ENCODE data around the gene MIDN. TPM values are rescaled to one million over a fixed set of nuclear protein-coding genes. Genes with fewer than 3 reads are reported as not detected.
A peak's percentile ranks its signal among the peaks of the same experiment; 100 is the strongest.

The MIDN gene
- total RNA-seq, 1 donor from 2014 or later: 204 TPM

DNA sequence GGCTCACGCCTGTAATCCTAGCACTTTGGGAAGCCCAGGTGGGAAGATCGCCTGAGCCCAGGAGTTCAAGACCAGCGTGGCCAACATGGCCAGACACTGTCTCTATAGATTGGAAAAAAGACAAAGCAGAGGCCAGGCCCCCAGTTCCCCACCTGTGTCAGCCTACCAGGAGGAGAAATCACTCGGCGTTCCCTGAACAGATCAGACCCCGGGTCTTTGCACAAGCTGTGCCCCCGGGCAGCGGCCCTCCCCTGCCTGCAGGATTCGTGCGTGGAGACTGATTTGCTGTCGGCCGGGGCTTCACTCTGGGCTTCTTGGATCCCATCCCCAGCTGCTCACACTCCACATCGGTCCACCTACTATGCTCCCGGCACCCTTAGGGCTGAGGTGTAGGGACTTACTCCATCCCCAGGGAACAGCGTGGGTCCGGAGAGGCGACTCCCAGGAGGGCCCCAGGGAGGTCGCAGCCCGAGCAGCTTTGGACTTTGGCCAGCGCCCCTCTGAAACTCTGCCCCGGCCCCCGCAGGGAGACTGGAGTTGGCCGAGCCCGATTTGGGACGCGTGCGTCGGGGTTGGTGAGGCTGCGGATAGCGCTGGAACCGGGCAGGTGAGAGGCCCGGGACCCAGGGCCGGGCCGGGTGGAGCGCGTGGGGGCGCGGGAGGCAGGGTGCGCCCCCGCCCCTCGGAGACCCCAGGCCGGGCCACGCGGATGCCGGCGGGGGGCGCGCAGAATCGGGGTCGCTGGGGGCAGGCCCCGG, 36.8 kb downstream of the MIDN start:
- no peak overlapping the region for H3K27ac Mint-ChIP-seq (ENCODE audit: unreplicated experiment)
- H3K9me3 Mint-ChIP-seq (ENCODE audit: unreplicated experiment): no peaks in the 10 kb centered on the region
- peaks cover 13% of the 10 kb centered on the region for H3K27me3 Mint-ChIP-seq (ENCODE audit: unreplicated experiment)
- TF ChIP-seq, protein P1, sequence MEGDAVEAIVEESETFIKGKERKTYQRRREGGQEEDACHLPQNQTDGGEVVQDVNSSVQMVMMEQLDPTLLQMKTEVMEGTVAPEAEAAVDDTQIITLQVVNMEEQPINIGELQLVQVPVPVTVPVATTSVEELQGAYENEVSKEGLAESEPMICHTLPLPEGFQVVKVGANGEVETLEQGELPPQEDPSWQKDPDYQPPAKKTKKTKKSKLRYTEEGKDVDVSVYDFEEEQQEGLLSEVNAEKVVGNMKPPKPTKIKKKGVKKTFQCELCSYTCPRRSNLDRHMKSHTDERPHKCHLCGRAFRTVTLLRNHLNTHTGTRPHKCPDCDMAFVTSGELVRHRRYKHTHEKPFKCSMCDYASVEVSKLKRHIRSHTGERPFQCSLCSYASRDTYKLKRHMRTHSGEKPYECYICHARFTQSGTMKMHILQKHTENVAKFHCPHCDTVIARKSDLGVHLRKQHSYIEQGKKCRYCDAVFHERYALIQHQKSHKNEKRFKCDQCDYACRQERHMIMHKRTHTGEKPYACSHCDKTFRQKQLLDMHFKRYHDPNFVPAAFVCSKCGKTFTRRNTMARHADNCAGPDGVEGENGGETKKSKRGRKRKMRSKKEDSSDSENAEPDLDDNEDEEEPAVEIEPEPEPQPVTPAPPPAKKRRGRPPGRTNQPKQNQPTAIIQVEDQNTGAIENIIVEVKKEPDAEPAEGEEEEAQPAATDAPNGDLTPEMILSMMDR (IDR thresholded peaks at IDR 0.05; ENCODE audit: unreplicated experiment): no peak
- no peak for DNase-seq (ENCODE audit: low spot score)
- H3K36me3 Mint-ChIP-seq (ENCODE audit: low read depth, unreplicated experiment): no peaks in the 10 kb centered on the region
- peaks cover 2% of the 10 kb centered on the region for H3K4me1 Mint-ChIP-seq (ENCODE audit: unreplicated experiment)
- peak overlapping the region; percentile 80 for H3K4me3 Mint-ChIP-seq (ENCODE audit: unreplicated experiment)

DNA sequence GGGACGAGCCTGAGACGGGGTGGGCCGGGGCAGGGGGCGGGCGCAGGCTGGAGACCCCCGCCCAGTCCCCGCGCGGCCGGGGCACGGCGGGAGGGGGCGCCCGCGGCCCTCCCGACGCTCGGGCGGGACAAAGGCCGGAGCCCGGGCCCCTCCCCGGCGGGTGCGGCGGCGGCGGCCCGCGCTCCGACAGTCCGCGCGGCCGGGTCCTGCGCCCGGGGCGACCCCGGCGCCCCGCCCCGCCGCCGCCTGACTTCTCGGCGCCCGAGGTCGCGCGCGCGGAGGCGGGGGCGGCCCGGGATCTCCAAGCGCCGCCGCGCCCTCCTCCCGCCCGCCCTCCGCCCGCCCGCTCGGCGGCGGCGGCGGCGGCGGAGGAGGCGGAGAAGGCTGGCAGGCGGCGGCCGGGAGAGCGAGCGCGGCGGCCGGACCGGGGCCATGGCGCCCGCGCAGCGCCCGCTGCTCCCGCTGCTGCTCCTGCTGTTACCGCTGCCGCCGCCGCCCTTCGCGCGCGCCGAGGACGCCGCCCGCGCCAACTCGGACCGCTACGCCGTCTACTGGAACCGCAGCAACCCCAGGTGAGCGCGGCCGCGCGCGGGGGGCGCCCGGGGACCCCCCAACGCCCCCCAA, 37.5 kb downstream of the MIDN start, which contains the start of gene EFNA2:
Gene EFNA2 (plus strand): TSS at position 137 of the 624 bp plus-strand sequence. CDS start 296 bp downstream, at position 433.
- Mint-ChIP-seq H3K4me1 (ENCODE audit: unreplicated experiment) (no peaks in the 10 kb centered on the region), H3K4me3 (ENCODE audit: unreplicated experiment) (peak within 1 kb of the TSS; percentile 87), H3K9me3 (ENCODE audit: unreplicated experiment) (no peaks in the 10 kb centered on the region), H3K27ac (ENCODE audit: unreplicated experiment) (no peak within 1 kb of the TSS), H3K27me3 (ENCODE audit: unreplicated experiment) (peaks cover 10% of the 10 kb centered on the region), H3K36me3 (ENCODE audit: low read depth, unreplicated experiment) (no peaks in the 10 kb centered on the region)
- DNase-seq (ENCODE audit: low spot score): no peak
- TF ChIP-seq, protein P1 (IDR thresholded peaks at IDR 0.05; ENCODE audit: unreplicated experiment): no peak

DNA sequence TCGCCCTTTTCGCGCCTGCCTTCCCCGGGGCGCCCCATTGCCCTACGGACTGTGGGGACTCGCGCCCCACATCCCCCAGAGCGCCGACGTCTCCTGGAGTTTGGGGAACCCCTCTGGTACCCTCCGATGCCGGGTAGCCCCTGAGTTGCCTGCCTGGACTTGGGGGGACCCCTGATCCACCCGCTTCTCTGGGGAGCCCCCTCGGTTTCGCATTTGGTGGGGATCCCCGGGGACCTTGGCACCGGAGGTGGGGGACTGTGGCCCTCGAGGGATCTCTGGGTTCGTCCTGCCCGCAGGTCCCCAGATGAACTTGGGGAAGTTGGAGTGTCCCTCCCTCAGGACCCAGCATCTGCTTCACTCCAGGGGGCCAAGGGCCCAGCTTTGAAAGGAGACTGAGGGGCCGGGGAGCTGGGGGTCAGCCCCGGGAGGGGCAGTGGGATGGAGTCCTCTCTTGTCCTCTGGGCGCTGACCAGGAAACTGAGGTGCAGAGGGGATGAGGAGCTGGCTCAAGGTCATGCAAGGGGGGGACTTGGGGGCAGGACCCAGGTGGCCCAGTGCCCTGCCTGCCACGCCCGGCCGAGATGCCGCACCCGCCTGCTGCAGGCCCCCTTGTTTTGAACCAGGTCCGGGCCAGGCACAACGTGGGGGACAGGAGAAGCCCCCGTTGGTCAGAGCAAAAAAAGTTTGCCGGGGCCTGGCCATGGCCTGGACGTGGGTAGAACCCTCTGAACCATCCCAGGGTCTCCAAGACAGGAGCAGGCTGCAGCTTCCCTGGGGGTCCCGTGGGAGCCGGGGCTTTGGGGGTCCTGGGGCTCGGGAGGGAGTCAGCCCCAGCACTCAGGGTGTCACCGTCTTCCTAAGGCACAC, 38.3 kb downstream of the MIDN start:
- H3K4me3 Mint-ChIP-seq (ENCODE audit: unreplicated experiment): peak overlapping the region; percentile 87
- H3K27ac Mint-ChIP-seq (ENCODE audit: unreplicated experiment): no peak overlapping the region
- H3K4me1 Mint-ChIP-seq (ENCODE audit: unreplicated experiment): no peaks in the 10 kb centered on the region
- no peak for DNase-seq (ENCODE audit: low spot score)
- peaks cover 10% of the 10 kb centered on the region for H3K27me3 Mint-ChIP-seq (ENCODE audit: unreplicated experiment)
- no peaks in the 10 kb centered on the region for H3K36me3 Mint-ChIP-seq (ENCODE audit: low read depth, unreplicated experiment)
- H3K9me3 Mint-ChIP-seq (ENCODE audit: unreplicated experiment): no peaks in the 10 kb centered on the region
- TF ChIP-seq, protein P1 (IDR thresholded peaks at IDR 0.05; ENCODE audit: unreplicated experiment): no peak

DNA sequence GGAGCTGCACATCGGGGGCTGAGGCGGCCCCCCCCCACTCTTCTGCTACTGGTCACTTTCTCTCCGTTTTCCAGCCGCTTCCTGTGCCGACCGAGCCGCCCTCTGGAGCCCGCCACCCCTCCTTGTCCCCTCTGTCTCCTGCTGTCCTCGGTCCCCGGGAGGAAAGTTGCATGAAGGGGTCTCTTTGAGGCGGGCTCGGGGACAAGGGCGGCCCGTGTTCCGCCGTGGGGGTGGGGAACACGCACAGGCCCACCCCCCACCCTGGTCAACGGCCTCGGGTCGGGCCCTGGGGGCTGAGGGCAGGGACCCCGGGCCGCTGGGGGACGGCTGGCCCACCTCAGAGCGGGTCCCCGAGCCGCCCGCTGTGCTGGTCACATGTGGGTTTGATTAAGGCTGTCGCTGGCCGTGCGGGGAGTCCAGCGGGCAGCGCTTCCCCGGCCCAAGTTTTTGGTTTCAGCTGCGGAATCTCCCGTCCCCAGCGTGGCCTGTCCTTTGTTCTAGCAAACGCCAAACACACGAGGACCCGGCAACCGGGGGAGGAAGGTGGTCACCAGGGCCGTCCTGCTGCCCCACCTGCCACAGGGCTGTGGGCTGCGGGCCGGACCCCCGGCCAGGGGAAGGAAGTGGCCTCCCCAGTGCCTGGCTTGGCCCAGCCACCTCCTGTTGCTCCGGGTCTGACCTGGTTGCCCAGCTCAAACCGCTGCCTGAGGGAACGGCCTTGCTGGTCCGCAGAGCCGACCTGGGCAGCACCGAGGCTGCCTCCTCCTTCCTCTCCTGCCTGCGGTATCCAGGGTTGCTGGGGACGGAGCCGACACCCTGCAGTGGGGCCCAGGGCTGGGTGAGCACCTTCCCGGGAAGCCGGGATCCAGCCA, 39.2 kb downstream of the MIDN start:
- Mint-ChIP-seq H3K27me3 (ENCODE audit: unreplicated experiment) (peaks cover 14% of the 10 kb centered on the region), H3K4me1 (ENCODE audit: unreplicated experiment) (no peaks in the 10 kb centered on the region), H3K27ac (ENCODE audit: unreplicated experiment) (no peak overlapping the region), H3K4me3 (ENCODE audit: unreplicated experiment) (no peak overlapping the region), H3K36me3 (ENCODE audit: low read depth, unreplicated experiment) (no peaks in the 10 kb centered on the region), H3K9me3 (ENCODE audit: unreplicated experiment) (no peaks in the 10 kb centered on the region)
- no peak for DNase-seq (ENCODE audit: low spot score)
- TF ChIP-seq, protein P1 (IDR thresholded peaks at IDR 0.05; ENCODE audit: unreplicated experiment): no peak
